Measurements from ENCODE around the gene PRSS23.

DNA sequence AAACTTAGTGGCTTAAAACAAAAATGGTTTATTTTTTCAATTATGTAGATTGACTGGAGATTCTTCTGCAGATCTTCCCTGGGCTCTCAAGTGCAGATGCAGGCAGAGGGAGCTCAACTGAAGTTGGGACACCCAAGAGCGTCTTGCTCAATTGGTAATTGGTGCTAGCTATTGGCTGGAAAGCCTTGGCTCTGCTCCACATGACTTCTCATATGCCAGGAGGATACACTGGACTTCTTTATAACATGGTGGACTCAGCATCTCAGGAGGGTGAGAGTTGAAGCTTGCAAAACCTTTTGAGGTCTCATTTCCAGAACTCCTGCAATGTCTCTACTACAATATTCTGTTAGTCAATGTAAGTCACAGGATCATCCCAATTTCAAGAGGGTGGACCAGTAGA, 42.2 kb upstream of the PRSS23 start:
- TF ChIP-seq, protein P1, sequence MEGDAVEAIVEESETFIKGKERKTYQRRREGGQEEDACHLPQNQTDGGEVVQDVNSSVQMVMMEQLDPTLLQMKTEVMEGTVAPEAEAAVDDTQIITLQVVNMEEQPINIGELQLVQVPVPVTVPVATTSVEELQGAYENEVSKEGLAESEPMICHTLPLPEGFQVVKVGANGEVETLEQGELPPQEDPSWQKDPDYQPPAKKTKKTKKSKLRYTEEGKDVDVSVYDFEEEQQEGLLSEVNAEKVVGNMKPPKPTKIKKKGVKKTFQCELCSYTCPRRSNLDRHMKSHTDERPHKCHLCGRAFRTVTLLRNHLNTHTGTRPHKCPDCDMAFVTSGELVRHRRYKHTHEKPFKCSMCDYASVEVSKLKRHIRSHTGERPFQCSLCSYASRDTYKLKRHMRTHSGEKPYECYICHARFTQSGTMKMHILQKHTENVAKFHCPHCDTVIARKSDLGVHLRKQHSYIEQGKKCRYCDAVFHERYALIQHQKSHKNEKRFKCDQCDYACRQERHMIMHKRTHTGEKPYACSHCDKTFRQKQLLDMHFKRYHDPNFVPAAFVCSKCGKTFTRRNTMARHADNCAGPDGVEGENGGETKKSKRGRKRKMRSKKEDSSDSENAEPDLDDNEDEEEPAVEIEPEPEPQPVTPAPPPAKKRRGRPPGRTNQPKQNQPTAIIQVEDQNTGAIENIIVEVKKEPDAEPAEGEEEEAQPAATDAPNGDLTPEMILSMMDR (IDR thresholded peaks at IDR 0.05) = no peak
- TF ChIP-seq, protein P2, sequence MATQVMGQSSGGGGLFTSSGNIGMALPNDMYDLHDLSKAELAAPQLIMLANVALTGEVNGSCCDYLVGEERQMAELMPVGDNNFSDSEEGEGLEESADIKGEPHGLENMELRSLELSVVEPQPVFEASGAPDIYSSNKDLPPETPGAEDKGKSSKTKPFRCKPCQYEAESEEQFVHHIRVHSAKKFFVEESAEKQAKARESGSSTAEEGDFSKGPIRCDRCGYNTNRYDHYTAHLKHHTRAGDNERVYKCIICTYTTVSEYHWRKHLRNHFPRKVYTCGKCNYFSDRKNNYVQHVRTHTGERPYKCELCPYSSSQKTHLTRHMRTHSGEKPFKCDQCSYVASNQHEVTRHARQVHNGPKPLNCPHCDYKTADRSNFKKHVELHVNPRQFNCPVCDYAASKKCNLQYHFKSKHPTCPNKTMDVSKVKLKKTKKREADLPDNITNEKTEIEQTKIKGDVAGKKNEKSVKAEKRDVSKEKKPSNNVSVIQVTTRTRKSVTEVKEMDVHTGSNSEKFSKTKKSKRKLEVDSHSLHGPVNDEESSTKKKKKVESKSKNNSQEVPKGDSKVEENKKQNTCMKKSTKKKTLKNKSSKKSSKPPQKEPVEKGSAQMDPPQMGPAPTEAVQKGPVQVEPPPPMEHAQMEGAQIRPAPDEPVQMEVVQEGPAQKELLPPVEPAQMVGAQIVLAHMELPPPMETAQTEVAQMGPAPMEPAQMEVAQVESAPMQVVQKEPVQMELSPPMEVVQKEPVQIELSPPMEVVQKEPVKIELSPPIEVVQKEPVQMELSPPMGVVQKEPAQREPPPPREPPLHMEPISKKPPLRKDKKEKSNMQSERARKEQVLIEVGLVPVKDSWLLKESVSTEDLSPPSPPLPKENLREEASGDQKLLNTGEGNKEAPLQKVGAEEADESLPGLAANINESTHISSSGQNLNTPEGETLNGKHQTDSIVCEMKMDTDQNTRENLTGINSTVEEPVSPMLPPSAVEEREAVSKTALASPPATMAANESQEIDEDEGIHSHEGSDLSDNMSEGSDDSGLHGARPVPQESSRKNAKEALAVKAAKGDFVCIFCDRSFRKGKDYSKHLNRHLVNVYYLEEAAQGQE (IDR thresholded peaks at IDR 0.05; ENCODE audit: insufficient read depth in 1 of 2, low read depth in 2 of 2, low read length in 1 of 2) = no peak
- no peak for TF ChIP-seq POLR2AphosphoS5 (IDR thresholded peaks at IDR 0.05; ENCODE audit: low read depth, low read length)

Measured in Panc1 (cell line).